C4-2B (cell line): ENCODE measurements around the gene GFPT1.

ENCODE experiments used
- ZFX ChIP-seq: fragments of 450-650 bp; IDR thresholded peaks from 2 replicates; pipeline ENCODE4 v1.6.1; 2017
- TF ChIP-seq, protein P1 (sequence below): fragments of 450-650 bp; conservative IDR thresholded peaks from 2 replicates; pipeline ENCODE4 v1.5.1; 2017; ENCODE audit warnings: mild to moderate bottlenecking

GRCh38 chr2:69315160-69315761, 71.8 kb downstream of the GFPT1 start:
- TF ChIP-seq, protein P1, sequence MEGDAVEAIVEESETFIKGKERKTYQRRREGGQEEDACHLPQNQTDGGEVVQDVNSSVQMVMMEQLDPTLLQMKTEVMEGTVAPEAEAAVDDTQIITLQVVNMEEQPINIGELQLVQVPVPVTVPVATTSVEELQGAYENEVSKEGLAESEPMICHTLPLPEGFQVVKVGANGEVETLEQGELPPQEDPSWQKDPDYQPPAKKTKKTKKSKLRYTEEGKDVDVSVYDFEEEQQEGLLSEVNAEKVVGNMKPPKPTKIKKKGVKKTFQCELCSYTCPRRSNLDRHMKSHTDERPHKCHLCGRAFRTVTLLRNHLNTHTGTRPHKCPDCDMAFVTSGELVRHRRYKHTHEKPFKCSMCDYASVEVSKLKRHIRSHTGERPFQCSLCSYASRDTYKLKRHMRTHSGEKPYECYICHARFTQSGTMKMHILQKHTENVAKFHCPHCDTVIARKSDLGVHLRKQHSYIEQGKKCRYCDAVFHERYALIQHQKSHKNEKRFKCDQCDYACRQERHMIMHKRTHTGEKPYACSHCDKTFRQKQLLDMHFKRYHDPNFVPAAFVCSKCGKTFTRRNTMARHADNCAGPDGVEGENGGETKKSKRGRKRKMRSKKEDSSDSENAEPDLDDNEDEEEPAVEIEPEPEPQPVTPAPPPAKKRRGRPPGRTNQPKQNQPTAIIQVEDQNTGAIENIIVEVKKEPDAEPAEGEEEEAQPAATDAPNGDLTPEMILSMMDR: no peak
- no peak for TF ChIP-seq ZFX
